GM18517 (cell line): Measurements from ENCODE around the gene BAIAP2L1.

Source experiments
- ATAC-seq: cut with Tn5 transposase; IDR thresholded peaks from one replicate; pipeline ENCODE4 v1.9.1; 2021; ENCODE audit warnings: mild to moderate bottlenecking, moderate library complexity; ENCODE audit not compliant: unreplicated experiment

Gene BAIAP2L1

DNA sequence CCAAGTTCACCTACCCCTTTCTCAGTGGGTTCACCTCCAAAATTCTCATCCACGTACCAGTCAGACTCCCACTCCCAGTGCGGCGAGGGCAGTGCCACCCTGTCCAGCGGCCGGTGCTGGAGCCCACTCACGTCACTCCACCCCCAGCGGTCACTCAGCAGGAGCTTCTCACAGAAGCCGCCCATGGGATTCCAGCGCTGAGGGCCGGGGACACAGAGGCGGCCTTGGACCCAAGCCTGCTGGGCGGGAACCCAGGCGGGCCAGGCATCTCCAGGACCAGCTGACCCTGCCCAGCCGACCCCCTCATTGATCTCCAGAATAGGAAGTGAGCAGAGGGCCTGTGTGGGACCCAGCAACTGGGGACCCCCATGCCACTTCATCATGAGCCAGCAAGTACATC is 156.0 kb downstream of the BAIAP2L1 start:
- no peak for ATAC-seq

DNA sequence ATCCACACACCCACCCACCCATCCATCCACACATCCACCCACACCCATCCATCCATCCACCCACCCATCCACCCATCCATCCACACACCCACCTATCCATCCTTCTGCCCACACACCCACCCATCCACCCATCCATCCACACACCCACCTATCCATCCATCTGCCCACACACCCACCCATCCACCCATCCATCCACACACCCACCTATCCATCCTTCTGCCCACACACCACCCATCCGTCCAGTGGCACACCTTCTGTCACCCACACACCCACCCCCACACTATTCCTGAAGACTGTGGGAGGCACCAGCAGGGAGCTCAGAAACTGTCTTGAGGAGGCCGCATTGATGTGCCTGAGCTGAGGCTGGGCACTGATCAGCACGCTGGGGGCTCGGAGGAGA is 158.0 kb downstream of the BAIAP2L1 start:
- ATAC-seq: no peak

DNA sequence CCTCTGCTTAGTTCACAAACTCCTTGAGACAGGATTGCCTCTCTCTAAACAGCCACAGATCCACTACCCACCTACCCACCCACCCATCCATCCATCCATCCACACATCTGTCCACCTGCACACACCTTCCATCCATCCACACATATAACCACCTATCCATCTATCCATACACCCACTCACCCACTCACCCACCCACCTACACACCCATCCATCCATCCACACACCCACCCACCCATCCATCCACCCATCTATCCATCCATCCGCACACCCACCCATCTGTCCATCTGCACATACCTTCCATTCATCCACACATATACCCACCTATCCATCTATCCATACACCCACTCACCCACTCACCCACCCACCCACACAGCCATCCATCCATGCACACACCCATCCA is 158.5 kb downstream of the BAIAP2L1 start:
- no peak for ATAC-seq

DNA sequence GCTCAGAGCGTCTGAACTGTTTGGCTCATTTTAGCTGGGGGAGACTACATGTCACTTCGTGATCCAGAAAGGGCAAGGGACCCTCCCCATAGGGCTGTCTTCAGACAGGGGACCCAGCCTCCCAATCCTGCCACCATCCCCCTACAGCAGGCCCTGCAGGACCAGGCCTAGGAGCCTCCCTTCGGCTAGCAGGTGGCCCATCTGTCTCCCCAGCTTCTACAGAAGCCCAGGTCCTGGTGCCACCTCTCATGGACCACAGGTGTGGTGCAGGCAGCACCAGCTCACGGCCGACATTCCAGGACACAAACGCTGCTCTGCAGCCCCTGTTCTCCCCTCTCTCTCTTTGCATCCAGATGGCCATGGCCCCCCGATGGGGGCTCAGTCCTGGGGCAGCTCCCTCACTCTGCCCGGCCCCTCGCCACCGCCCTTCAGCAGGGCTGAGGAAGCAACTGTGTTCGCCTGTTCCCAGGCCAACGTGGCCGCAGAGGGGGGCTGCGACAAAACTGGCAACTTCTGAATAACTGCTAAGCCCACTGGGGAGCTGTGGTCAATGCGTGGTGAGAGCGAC is 159.1 kb downstream of the BAIAP2L1 start:
- no peak for ATAC-seq
